Measurements from ENCODE around the gene TRIM8. TPM values are rescaled to one million over a fixed set of nuclear protein-coding genes. Genes with fewer than 3 reads are reported as not detected.

TRIM8 gene
- total and polyA plus RNA-seq, 9 of the 15 experiments (the other 6 are each of a cell fraction or from before 2014, with no cell fraction given) = 1.7 to 26.0 (median 9.1) TPM

GRCh38 chr10:102647443-102648268 is 3.4 kb downstream of the TRIM8 start:
- DNase-seq (ENCODE audit: extremely low read depth in 1 of 4, low spot score in 3 of 4) (no peak), ATAC-seq (no peak), FAIRE-seq (no peak)
- Histone ChIP-seq H3K36me3 (ENCODE audit: control insufficient read depth, insufficient read depth, low read length) (peaks cover 15% of the 10 kb centered on the region; the same call in 2 of the 3 replicates), H3K9me3 (replicated peaks; ENCODE audit: control insufficient read depth, insufficient read depth, low read depth, low read length) (no peaks in the 10 kb centered on the region), H3K9ac (ENCODE audit: insufficient read depth in 1 of 2, low read depth in 2 of 2, low read length in 2 of 2) (peak overlapping the region in 1 of 2 experiments; percentile 98; a peak in 2 of 4 replicates), H3K9me1 (ENCODE audit: control insufficient read depth, insufficient read depth, low read length) (peaks cover 2% of the 10 kb centered on the region), H3K79me2 (ENCODE audit: control insufficient read depth, insufficient read depth, low read length) (peaks cover 95% of the 10 kb centered on the region), H3K27ac (ENCODE audit: extremely low read depth, low read depth, low read length) (no peak overlapping the region), H3K4me3 (no peak overlapping the region; the same call in 1 of the 2 replicates), H3K4me2 (ENCODE audit: insufficient read depth, low read length) (0 out of 2 replicates have a peak overlapping the region, but pooled peaks have one; percentile 87), H3K4me1 (replicated peaks in 1 of 2; ENCODE audit: control insufficient read depth in 2 of 2, insufficient read depth in 2 of 2, low read length in 2 of 2) (peaks cover 3 to 83% of the 10 kb centered on the region in 2 experiments; a peak in 4 of 5 replicates), H4K20me1 (replicated peaks; ENCODE audit: control insufficient read depth, insufficient read depth, low read length) (0 out of 2 replicates have a peak, but pooled peaks cover 4% of the 10 kb centered on the region), H3K27me3 (ENCODE audit: control insufficient read depth in 2 of 2, insufficient read depth in 2 of 2, low read length in 2 of 2) (no peaks in the 10 kb centered on the region), H2AFZ (ENCODE audit: low read depth, low read length) (no peak overlapping the region)
- intact Hi-C loops (cut with micrococcal nuclease) (loop anchor here (5.0 kb wide), 1 partner anchor 65 kb away; the partner anchor contains the start of genes ARL3 and SFXN2), in situ Hi-C loops (cut with MboI) (no loop called here)
- BruUV-seq (replicated peaks) = no TSS peak
- 97% methylated on average over 3 of the region's 7 CpGs for WGBS (ENCODE audit: insufficient coverage, low coverage, missing lambda C conversion rate)
- POLR2A ChIA-PET = interaction anchor here (0.6 to 6.2 kb wide), 2 partner anchors 10 to 14 kb away, joined by 4 to 60 read pairs; no protein-coding TSS in a partner anchor
- CTCF ChIA-PET (ENCODE audit: low intra/inter-chr PET ratio) = no interaction called here
- no peak for TF ChIP-seq TAF15 (IDR thresholded peaks at IDR 0.05; ENCODE audit: low read depth, low read length)
- TF ChIP-seq ETV1 (tag; conservative IDR thresholded peaks at IDR 0.05; ENCODE audit: low read depth) = no peak
- TF ChIP-seq ZSCAN29 (IDR thresholded peaks at IDR 0.05) = no peak
- no peak for TF ChIP-seq ZNF583 (CRISPR knock-in tag; IDR thresholded peaks at IDR 0.05)
